OCI-LY7 (cell line): Measurements from ENCODE around the gene NAT8.
"Not testable (repeated sequence)": the region's sequence is repeated elsewhere in the genome, so short reads cannot be mapped to it uniquely, and the experiment has no call there.

Experiments
- CTCF ChIP-seq: fragments of 200-600 bp; sonication (generic); conservative IDR thresholded peaks from 2 replicates; pipeline ENCODE4 v1.5.1; 2014; ENCODE audit warnings: mild to moderate bottlenecking, antibody characterized with exemption, low read length, moderate library complexity, mixed read lengths
- EZH2phosphoT487 ChIP-seq: fragments of 200-600 bp; sonication (generic); IDR thresholded peaks from 2 replicates; pipeline ENCODE4 v1.6.1; 2018; ENCODE audit warnings: low read depth, borderline replicate concordance, mild to moderate bottlenecking, mixed run types, antibody characterized with exemption, low read length, moderate library complexity, mixed read lengths

- not testable (repeated sequence) for TF ChIP-seq EZH2phosphoT487, CTCF
Observed at GRCh38 chr2:73624625-73625024, 17.6 kb downstream of the NAT8 start.
